Measurements from ENCODE around the gene DUS2.

DUS2 gene

GRCh38 chr16:68077866-68078700, 55.0 kb downstream of the DUS2 start:
- no peak for DNase-seq (ENCODE audit: low spot score)

GRCh38 chr16:68078701-68079375, 55.8 kb downstream of the DUS2 start:
- DNase-seq (ENCODE audit: low spot score): no peak

GRCh38 chr16:68079376-68079625, 56.2 kb downstream of the DUS2 start:
- no peak for DNase-seq (ENCODE audit: low spot score)

- DNase-seq (ENCODE audit: low spot score): no peak
Measured at GRCh38 chr16:68079626-68080344, 56.7 kb downstream of the DUS2 start.

- no peak for DNase-seq (ENCODE audit: low spot score)
Measured at GRCh38 chr16:68081861-68082628, 59.0 kb downstream of the DUS2 start.

- DNase-seq (ENCODE audit: low spot score): no peak
Measured at GRCh38 chr16:68082629-68083238, 59.6 kb downstream of the DUS2 start.

GRCh38 chr16:68083239-68083781, 60.2 kb downstream of the DUS2 start:
- DNase-seq (ENCODE audit: low spot score): no peak

GRCh38 chr16:68083861-68084503, 60.9 kb downstream of the DUS2 start:
- peak; percentile 36 for DNase-seq (ENCODE audit: low spot score)

- peak; percentile 96 for DNase-seq (ENCODE audit: low spot score)
Measured at GRCh38 chr16:68084504-68085258, 61.6 kb downstream of the DUS2 start.

GRCh38 chr16:68085259-68086071, 62.4 kb downstream of the DUS2 start, which contains the start of gene NFATC3:
NFATC3 (plus strand) TSS chr16:68085370; CDS start chr16:68085682, 312 bp downstream.
- peak; percentile 48 for DNase-seq (ENCODE audit: low spot score)

- peak; percentile 59 for DNase-seq (ENCODE audit: low spot score)
Measured at GRCh38 chr16:68086336-68086841, 63.3 kb downstream of the DUS2 start.

GRCh38 chr16:68086860-68087268, 63.8 kb downstream of the DUS2 start:
- DNase-seq (ENCODE audit: low spot score): no peak

- no peak for DNase-seq (ENCODE audit: low spot score)
Measured at GRCh38 chr16:68087688-68088087, 64.6 kb downstream of the DUS2 start.

- no peak for DNase-seq (ENCODE audit: low spot score)
Measured at GRCh38 chr16:68088130-68088972, 65.3 kb downstream of the DUS2 start.

- no peak for DNase-seq (ENCODE audit: low spot score)
Measured at GRCh38 chr16:68089067-68089466, 66.0 kb downstream of the DUS2 start.

GRCh38 chr16:68090130-68090529, 67.0 kb downstream of the DUS2 start:
- DNase-seq (ENCODE audit: low spot score): no peak

- DNase-seq (ENCODE audit: low spot score): no peak
Measured at GRCh38 chr16:68090533-68090932, 67.4 kb downstream of the DUS2 start.
